Loucy (cell line): ENCODE data around the gene SYT7.

Experiments used
- H2AFZ ChIP-seq: fragments of 200-600 bp; sonication (generic); 2 replicates; pipeline ENCODE4 v1.6.0; 2016; ENCODE audit warnings: antibody characterized with exemption, mild to moderate bottlenecking, low read length, moderate library complexity
- H3F3A ChIP-seq: fragments of 200-600 bp; 2 replicates; pipeline ENCODE4 v1.6.0; 2016; ENCODE audit warnings: antibody characterized with exemption, low read depth, mild to moderate bottlenecking
- H3K27me3 ChIP-seq: fragments of 200-600 bp; sonication (generic); 2 replicates; pipeline ENCODE4 v1.6.1; 2014; ENCODE audit warnings: low read length, mild to moderate bottlenecking; ENCODE audit not compliant: insufficient read depth, poor library complexity, severe bottlenecking
- H3K36me3 ChIP-seq: fragments of 200-600 bp; sonication (generic); 2 replicates; pipeline ENCODE4 v1.6.1; 2016; ENCODE audit warnings: low read length; ENCODE audit not compliant: insufficient read depth
- H3K4me1 ChIP-seq: fragments of 200-600 bp; sonication (generic); 2 replicates; pipeline ENCODE4 v1.5.1; 2014; ENCODE audit warnings: low read length, mild to moderate bottlenecking; ENCODE audit not compliant: insufficient read depth, poor library complexity, severe bottlenecking
- H3K4me2 ChIP-seq: fragments of 200-600 bp; sonication (generic); 2 replicates; pipeline ENCODE4 v1.6.0; 2014; ENCODE audit warnings: antibody characterized with exemption, low read length, low read depth, mild to moderate bottlenecking; ENCODE audit not compliant: poor library complexity, severe bottlenecking
- H3K4me3 ChIP-seq: fragments of 200-600 bp; sonication (generic); 2 replicates; pipeline ENCODE4 v1.5.1; 2014; ENCODE audit warnings: low read length, mild to moderate bottlenecking, mixed read lengths; ENCODE audit not compliant: poor library complexity, severe bottlenecking
- H3K79me2 ChIP-seq: fragments of 200-600 bp; sonication (generic); 2 replicates; pipeline ENCODE4 v1.6.1; 2014; ENCODE audit warnings: low read length; ENCODE audit not compliant: insufficient read depth
- H3K9ac ChIP-seq: fragments of 200-600 bp; sonication (generic); 2 replicates; pipeline ENCODE4 v1.6.0; 2014; ENCODE audit warnings: mild to moderate bottlenecking, low read depth, low read length, moderate library complexity; ENCODE audit not compliant: poor library complexity, severe bottlenecking
- H3K9me2 ChIP-seq: fragments of 200-600 bp; sonication (generic); replicated peaks from 2 replicates; pipeline ENCODE4 v1.6.1; 2016; ENCODE audit warnings: low read depth, low read length, mixed read lengths
- H3K9me3 ChIP-seq: fragments of 200-600 bp; sonication (generic); 2 replicates; pipeline ENCODE4 v1.6.1; 2014; ENCODE audit warnings: mild to moderate bottlenecking, antibody characterized with exemption, low read length, low read depth; ENCODE audit not compliant: insufficient read depth
- H4K20me1 ChIP-seq: fragments of 200-600 bp; sonication (generic); 2 replicates; pipeline ENCODE4 v1.6.0; 2014; ENCODE audit warnings: antibody characterized with exemption, low read length, mild to moderate bottlenecking; ENCODE audit not compliant: insufficient read depth, poor library complexity, severe bottlenecking
- EZH2phosphoT487 ChIP-seq: fragments of 200-600 bp; IDR thresholded peaks from 2 replicates; pipeline ENCODE4 v1.6.1; 2018; ENCODE audit warnings: antibody characterized with exemption, mild to moderate bottlenecking, moderate library complexity, borderline replicate concordance
- TF ChIP-seq, protein P1 (sequence below): fragments of 200-600 bp; sonication (generic); conservative IDR thresholded peaks from 2 replicates; pipeline ENCODE4 v1.5.1; 2014; ENCODE audit warnings: mild to moderate bottlenecking, antibody characterized with exemption, low read length

SYT7 gene

GRCh38 chr11:61536676-61537270 is 44.1 kb downstream of the SYT7 start:
- H3K36me3 ChIP-seq = no peaks in the 10 kb centered on the region
- no peaks in the 10 kb centered on the region for H3K79me2 ChIP-seq
- no peaks in the 10 kb centered on the region for H3K27me3 ChIP-seq
- no peak overlapping the region for H3K4me3 ChIP-seq
- H3K9me2 ChIP-seq = no peaks in the 10 kb centered on the region
- no peak overlapping the region for H3K4me2 ChIP-seq
- H3K9ac ChIP-seq = no peak overlapping the region
- no peaks in the 10 kb centered on the region for H3F3A ChIP-seq
- no peaks in the 10 kb centered on the region for H3K9me3 ChIP-seq
- no peaks in the 10 kb centered on the region for H4K20me1 ChIP-seq
- no peak overlapping the region for H2AFZ ChIP-seq
- H3K4me1 ChIP-seq = peaks cover 9% of the 10 kb centered on the region
- TF ChIP-seq EZH2phosphoT487 = no peak
- TF ChIP-seq, protein P1, sequence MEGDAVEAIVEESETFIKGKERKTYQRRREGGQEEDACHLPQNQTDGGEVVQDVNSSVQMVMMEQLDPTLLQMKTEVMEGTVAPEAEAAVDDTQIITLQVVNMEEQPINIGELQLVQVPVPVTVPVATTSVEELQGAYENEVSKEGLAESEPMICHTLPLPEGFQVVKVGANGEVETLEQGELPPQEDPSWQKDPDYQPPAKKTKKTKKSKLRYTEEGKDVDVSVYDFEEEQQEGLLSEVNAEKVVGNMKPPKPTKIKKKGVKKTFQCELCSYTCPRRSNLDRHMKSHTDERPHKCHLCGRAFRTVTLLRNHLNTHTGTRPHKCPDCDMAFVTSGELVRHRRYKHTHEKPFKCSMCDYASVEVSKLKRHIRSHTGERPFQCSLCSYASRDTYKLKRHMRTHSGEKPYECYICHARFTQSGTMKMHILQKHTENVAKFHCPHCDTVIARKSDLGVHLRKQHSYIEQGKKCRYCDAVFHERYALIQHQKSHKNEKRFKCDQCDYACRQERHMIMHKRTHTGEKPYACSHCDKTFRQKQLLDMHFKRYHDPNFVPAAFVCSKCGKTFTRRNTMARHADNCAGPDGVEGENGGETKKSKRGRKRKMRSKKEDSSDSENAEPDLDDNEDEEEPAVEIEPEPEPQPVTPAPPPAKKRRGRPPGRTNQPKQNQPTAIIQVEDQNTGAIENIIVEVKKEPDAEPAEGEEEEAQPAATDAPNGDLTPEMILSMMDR = no peak

- H3K79me2 ChIP-seq = no peaks in the 10 kb centered on the region
Observed at GRCh38 chr11:61535998-61536675, 44.7 kb downstream of the SYT7 start.

DNA sequence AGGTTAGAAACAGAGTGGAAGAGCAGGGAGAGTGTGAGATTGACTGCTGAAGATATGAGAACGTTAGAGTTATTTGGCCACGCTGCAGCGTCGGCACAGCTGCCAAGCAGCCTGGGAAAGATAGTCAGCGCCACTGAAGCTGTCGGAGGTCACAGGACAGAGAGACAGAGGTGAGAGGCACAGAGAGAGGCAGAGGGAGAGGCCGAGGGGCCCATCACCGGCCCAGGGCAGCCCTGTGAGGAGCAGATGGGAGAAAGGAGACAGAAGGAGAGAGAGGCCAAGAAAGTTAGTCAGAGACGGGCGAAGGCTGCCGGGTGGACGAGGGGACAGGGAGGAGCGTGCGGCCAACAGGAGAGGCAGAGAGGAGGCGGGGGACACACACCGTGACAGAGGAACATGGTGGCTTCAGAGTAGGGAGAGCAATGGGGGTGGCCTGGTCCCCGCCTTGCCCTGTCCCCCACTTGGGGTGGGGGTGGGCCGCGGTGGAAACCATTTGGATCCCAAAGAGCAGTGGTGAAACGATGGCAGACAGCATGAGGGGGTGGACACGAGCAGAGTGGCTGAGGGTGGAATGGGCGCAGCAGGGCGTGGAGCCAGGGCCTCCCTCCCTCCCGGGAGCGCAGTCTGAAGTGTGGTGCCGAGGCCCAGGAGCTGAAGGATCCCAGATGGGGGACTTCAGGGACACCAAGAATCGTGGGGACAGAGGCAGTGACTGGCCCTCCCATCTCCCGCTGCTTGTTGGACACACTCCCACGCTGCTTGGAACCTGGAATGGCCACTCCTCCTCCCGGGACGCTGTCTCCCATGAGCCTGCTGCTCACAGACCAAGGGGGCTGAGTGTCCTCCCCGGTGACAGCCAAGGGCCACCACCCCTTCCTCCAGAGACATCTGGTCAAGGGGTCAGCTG is 45.7 kb downstream of the SYT7 start:
- TF ChIP-seq, protein P1 = no peak
- no peak for TF ChIP-seq EZH2phosphoT487
- Histone ChIP-seq H3K4me1 (no peaks in the 10 kb centered on the region), H3K9ac (no peak overlapping the region), H3K27me3 (no peaks in the 10 kb centered on the region), H3K4me2 (no peak overlapping the region), H3K9me3 (no peaks in the 10 kb centered on the region), H3K4me3 (no peak overlapping the region), H4K20me1 (no peaks in the 10 kb centered on the region), H3K9me2 (no peaks in the 10 kb centered on the region), H3F3A (no peaks in the 10 kb centered on the region), H2AFZ (no peak overlapping the region), H3K36me3 (no peaks in the 10 kb centered on the region), H3K79me2 (no peaks in the 10 kb centered on the region)

More at GRCh38 chr11:61535998-61536675, 44.7 kb downstream of the SYT7 start:
- Histone ChIP-seq H2AFZ (no peak overlapping the region), H3K9ac (no peak overlapping the region), H3K4me3 (no peak overlapping the region), H3K4me1 (peaks cover 5% of the 10 kb centered on the region), H3K4me2 (no peak overlapping the region), H3K27me3 (no peaks in the 10 kb centered on the region), H3K9me2 (no peaks in the 10 kb centered on the region), H4K20me1 (no peaks in the 10 kb centered on the region), H3F3A (no peaks in the 10 kb centered on the region), H3K9me3 (no peaks in the 10 kb centered on the region), H3K36me3 (no peaks in the 10 kb centered on the region)
- TF ChIP-seq, protein P1 = no peak
- TF ChIP-seq EZH2phosphoT487 = no peak
